H1 (cell line): ENCODE data around the gene PRIMA1. TPM values are rescaled to one million over a fixed set of nuclear protein-coding genes. Genes with fewer than 3 reads are reported as not detected.

Source experiments
- CTCF ChIA-PET: fragments of 300-600 bp; sonication (Branson Sonifier 250); formaldehyde crosslinking; loops from one replicate; lab custom pipeline; 2021; ENCODE audit not compliant: partially characterized antibody; lab: Charles Lee
- POLR2A ChIA-PET: fragments of 300-600 bp; sonication (Branson Sonifier 250); formaldehyde crosslinking; loops from one replicate; lab custom pipeline; 2021; ENCODE audit warnings: inconsistent platforms; ENCODE audit not compliant: partially characterized antibody; lab: Charles Lee
- DNase-seq, 2 experiments: peaks; one replicate each; pipeline versions ENCODE4 v3.0.0 to v3.0.0-alpha.2; 2010 to 2022; ENCODE audit warnings: low spot score in 2 of 2, low read depth in 1 of 2, mixed read lengths in 1 of 2
- FAIRE-seq: peaks from 2 replicates; lab custom pipeline; 2011; peaks lifted over from hg19 to GRCh38; lab: Jason Lieb, UNC
- H2AFZ ChIP-seq: 2 replicates; pipeline ENCODE4 v1.8.1; 2012; ENCODE audit warnings: low read length, inconsistent platforms
- H2AK5ac ChIP-seq: 2 replicates; pipeline ENCODE4 v1.6.1; 2013; ENCODE audit warnings: low read depth, low read length
- H2BK120ac ChIP-seq: replicated peaks from 2 replicates; pipeline ENCODE3; 2013; ENCODE audit warnings: low read depth, low read length, inconsistent platforms
- H2BK12ac ChIP-seq: 2 replicates; pipeline ENCODE4 v1.6.1; 2013; ENCODE audit warnings: low read depth, low read length
- H2BK15ac ChIP-seq: 2 replicates; pipeline ENCODE4 v1.6.1; 2013; ENCODE audit warnings: low read length
- H2BK20ac ChIP-seq: 2 replicates; pipeline ENCODE4 v1.6.1; 2013; ENCODE audit warnings: low read length
- H2BK5ac ChIP-seq: 2 replicates; pipeline ENCODE4 v1.6.1; 2013; ENCODE audit warnings: low read depth, low read length
- H3K14ac ChIP-seq: 2 replicates; pipeline ENCODE4 v1.6.1; 2013; ENCODE audit warnings: inconsistent platforms; ENCODE audit not compliant: insufficient read length
- H3K18ac ChIP-seq: 2 replicates; pipeline ENCODE4 v1.6.1; 2013; ENCODE audit warnings: low read length; ENCODE audit errors: extremely low read depth
- H3K23ac ChIP-seq: 2 replicates; pipeline ENCODE4 v1.6.1; 2013; ENCODE audit warnings: inconsistent platforms; ENCODE audit not compliant: insufficient read length
- H3K23me2 ChIP-seq: 2 replicates; pipeline ENCODE4 v1.6.1; 2013; ENCODE audit warnings: low read depth, low read length
- H3K27ac ChIP-seq: 2 replicates; pipeline ENCODE4 v1.6.1; 2011; ENCODE audit warnings: low read depth, low read length, inconsistent platforms
- H3K27me3 ChIP-seq, 4 experiments: replicated peaks in 1 of 4; 1 replicate in 1 of 4; 2 replicates in 3 of 4; pipeline versions ENCODE4 v1.6.1 to v1.8.1; 2011 to 2013; ENCODE audit warnings: low read length in 3 of 4, mild to moderate bottlenecking in 3 of 4, inconsistent platforms in 2 of 4, mixed read lengths in 2 of 4, moderate library complexity in 1 of 4; ENCODE audit not compliant: control insufficient read depth in 3 of 4, insufficient read depth in 3 of 4; ENCODE audit errors: extremely low read depth in 1 of 4
- H3K36me3 ChIP-seq, 4 experiments: 2 replicates each; pipeline versions ENCODE4 v1.6.1 to v1.8.1; 2011 to 2013; ENCODE audit warnings: mild to moderate bottlenecking in 4 of 4, low read length in 3 of 4, moderate library complexity in 2 of 4, control low read depth in 1 of 4, inconsistent platforms in 1 of 4; ENCODE audit not compliant: insufficient read depth in 4 of 4, control insufficient read depth in 2 of 4
- H3K4ac ChIP-seq: replicated peaks from 2 replicates; pipeline ENCODE3; 2013; ENCODE audit warnings: low read length, low read depth, mixed read lengths, inconsistent platforms; ENCODE audit not compliant: insufficient read length
- H3K4me1 ChIP-seq, 4 experiments: replicated peaks in 1 of 4; 1 replicate in 1 of 4; 2 replicates in 3 of 4; pipeline versions ENCODE4 v1.6.1 to v1.8.1; 2011 to 2013; ENCODE audit warnings: low read length in 3 of 4, inconsistent platforms in 2 of 4, mixed read lengths in 1 of 4; ENCODE audit not compliant: insufficient read depth in 4 of 4, control insufficient read depth in 3 of 4
- H3K4me2 ChIP-seq, 2 experiments: 2 replicates each; pipeline versions ENCODE4 v1.6.1 to v1.8.1; 2011 to 2013; ENCODE audit warnings: low read depth in 2 of 2, low read length in 2 of 2, control low read depth in 1 of 2, inconsistent platforms in 1 of 2, mild to moderate bottlenecking in 1 of 2; ENCODE audit not compliant: insufficient read depth in 1 of 2
- H3K4me3 ChIP-seq, 4 experiments: fragments of 200-600, 300-600 bp in 1 of 4; sonication (generic), shearing (Covaris generic), sonication (Bioruptor Twin) in 1 of 4; 2 replicates each; pipeline versions ENCODE4 v1.5.1 to v1.8.1; 2011 to 2016; ENCODE audit warnings: low read length in 4 of 4, low read depth in 3 of 4, control low read depth in 2 of 4, inconsistent platforms in 2 of 4, mild to moderate bottlenecking in 2 of 4, mixed read lengths in 1 of 4, moderate library complexity in 1 of 4; ENCODE audit not compliant: insufficient read depth in 2 of 4; ENCODE audit errors: extremely low read depth in 1 of 4
- H3K56ac ChIP-seq: replicated peaks from 2 replicates; pipeline ENCODE3; 2013; ENCODE audit warnings: low read depth, mild to moderate bottlenecking, mixed read lengths, low read length, inconsistent platforms; ENCODE audit not compliant: insufficient read length
- H3K79me1 ChIP-seq: 2 replicates; pipeline ENCODE4 v1.6.1; 2013; ENCODE audit warnings: low read depth, low read length, control low read depth
- H3K79me2 ChIP-seq, 2 experiments: 2 replicates each; pipeline versions ENCODE4 v1.6.1 to v1.8.1; 2012 to 2013; ENCODE audit warnings: low read length in 2 of 2, mild to moderate bottlenecking in 2 of 2, inconsistent platforms in 1 of 2; ENCODE audit not compliant: insufficient read depth in 2 of 2, control insufficient read depth in 1 of 2
- H3K9ac ChIP-seq, 4 experiments: replicated peaks in 1 of 4; 1 replicate in 1 of 4; 2 replicates in 3 of 4; pipeline versions ENCODE4 v1.6.1 to v1.8.1; 2011 to 2013; ENCODE audit warnings: low read depth in 3 of 4, low read length in 3 of 4, control low read depth in 2 of 4, mild to moderate bottlenecking in 2 of 4, moderate library complexity in 2 of 4, inconsistent platforms in 1 of 4; ENCODE audit errors: extremely low read depth in 1 of 4
- H3K9me3 ChIP-seq, 2 experiments: 2 replicates each; pipeline versions ENCODE4 v1.6.1 to v1.8.1; 2012 to 2013; ENCODE audit warnings: mild to moderate bottlenecking in 2 of 2, moderate library complexity in 2 of 2, control low read depth in 1 of 2, inconsistent platforms in 1 of 2, low read depth in 1 of 2, low read length in 1 of 2, mixed read lengths in 1 of 2; ENCODE audit not compliant: insufficient read depth in 2 of 2
- H4K20me1 ChIP-seq, 2 experiments: replicated peaks in 1 of 2; 2 replicates each; pipeline versions ENCODE3 to v1.8.1; 2011 to 2013; ENCODE audit warnings: inconsistent platforms in 2 of 2, low read length in 2 of 2, mild to moderate bottlenecking in 1 of 2; ENCODE audit not compliant: insufficient read depth in 2 of 2, control insufficient read depth in 1 of 2
- H4K5ac ChIP-seq: 2 replicates; pipeline ENCODE4 v1.6.1; 2013; ENCODE audit warnings: low read length, low read depth, mixed read lengths, inconsistent platforms; ENCODE audit not compliant: insufficient read length
- H4K8ac ChIP-seq: 2 replicates; pipeline ENCODE4 v1.8.0; 2013; ENCODE audit warnings: mild to moderate bottlenecking, moderate library complexity, low read length, inconsistent platforms; ENCODE audit not compliant: insufficient read depth; ENCODE audit errors: extremely low read depth
- H4K91ac ChIP-seq: replicated peaks from 2 replicates; pipeline ENCODE3; 2013; ENCODE audit warnings: low read length, mixed read lengths, inconsistent platforms; ENCODE audit not compliant: insufficient read length
- E2F6 ChIP-seq: IDR thresholded peaks from 2 replicates; pipeline ENCODE4 v1.6.1; 2012; ENCODE audit warnings: inconsistent platforms
- EP300 ChIP-seq, 2 experiments: IDR thresholded peaks; 1 replicate in 1 of 2; 2 replicates in 1 of 2; pipeline ENCODE4 v1.6.1; 2011 to 2012; ENCODE audit warnings: low read depth in 2 of 2, low read length in 2 of 2, mild to moderate bottlenecking in 2 of 2, borderline replicate concordance in 1 of 2, inconsistent platforms in 1 of 2, moderate library complexity in 1 of 2
- KDM5A ChIP-seq: fragments of 200-600 bp; IDR thresholded peaks from 2 replicates; pipeline ENCODE4 v1.7.1; 2012; ENCODE audit warnings: mild to moderate bottlenecking, low read length, inconsistent platforms, mixed read lengths
- RXRA ChIP-seq: IDR thresholded peaks from 2 replicates; pipeline ENCODE4 v1.6.1; 2011; ENCODE audit warnings: low read depth, mild to moderate bottlenecking, low read length, moderate library complexity; ENCODE audit not compliant: insufficient read depth
- TEAD4 ChIP-seq: IDR thresholded peaks from 2 replicates; pipeline ENCODE4 v1.6.1; 2012; ENCODE audit warnings: low read depth, low read length, inconsistent platforms, mixed read lengths
- WGBS, 2 experiments: shearing (Covaris generic) in 1 of 2; methylation state at CpG; one replicate each; pipeline versions ENCODE4 v1.1.6 to v1.1.7; 2013 to 2015; ENCODE audit warnings: low lambda C conversion rate in 2 of 2, mixed read lengths in 2 of 2, inconsistent platforms in 1 of 2, low coverage in 1 of 2, missing lambda C conversion rate in 1 of 2; ENCODE audit not compliant: insufficient replicate concordance in 2 of 2, insufficient coverage in 1 of 2, insufficient read length in 1 of 2; ENCODE audit errors: extremely low coverage in 1 of 2, missing lambda C conversion rate in 1 of 2; 5-methylcytosine and 5-hydroxymethylcytosine counted together
- polyA plus RNA-seq, 7 experiments: library from polyadenylated mRNA; depleted of rRNA in 3 of 7; stranded (reverse) in 5 of 7; unstranded in 2 of 7; fragments of >200 nt in 5 of 7; fragments of 200-250 nt in 2 of 7; gene quantifications; 1 replicate in 5 of 7; 2 replicates in 1 of 7; 4 replicates in 1 of 7; pipeline versions ENCODE4 v1.2.1 to v1.2.3, GENCODE V29; 2011 to 2013; ENCODE audit warnings: missing spikeins in 2 of 7, mixed read lengths in 2 of 7
- total RNA-seq: library from RNA; stranded (reverse); fragmentation: NEBNext Ultra II Directional; extraction: Animal tissue kit (Norgen Biotek cat#: 25700); gene quantifications from 2 replicates; pipeline ENCODE4 v1.2.1, GENCODE V29; 2021

Gene PRIMA1
- total and polyA plus RNA-seq, 2 of the 8 experiments (the other 6 are each of a cell fraction or from before 2014, with no cell fraction given), result 2.8 to 4.5 TPM

GRCh38 chr14:93686268-93686667 lies 102.0 kb downstream of the PRIMA1 start:
- Histone ChIP-seq H3K14ac (no peak overlapping the region), H2BK12ac (peak overlapping the region; percentile 51; the same call in 1 of the 2 replicates), H3K79me2 (no peaks in the 10 kb centered on the region), H3K9ac (no peak overlapping the region; a peak in 1 of 7 replicates), H2AK5ac (no peak overlapping the region), H3K9me3 (no peaks in the 10 kb centered on the region), H4K8ac (no peak overlapping the region), H2AFZ (0 out of 2 replicates have a peak overlapping the region, but pooled peaks have one; percentile 5), H3K4me1 (peaks cover 8 to 31% (median 21%) of the 10 kb centered on the region in 4 experiments), H3K27ac (no peak overlapping the region), H3K27me3 (no peaks in the 10 kb centered on the region), H3K23me2 (peaks cover 5% of the 10 kb centered on the region), H2BK120ac (peak overlapping the region; percentile 23), H4K5ac (no peak overlapping the region), H4K20me1 (no peaks in the 10 kb centered on the region), H2BK15ac (no peak overlapping the region), H3K23ac (no peak overlapping the region), H3K4me3 (no peak overlapping the region), H3K4me2 (no peak overlapping the region), H4K91ac (peak overlapping the region; percentile 71), H3K18ac (no peak overlapping the region), H3K56ac (no peak overlapping the region), H3K79me1 (no peaks in the 10 kb centered on the region), H3K36me3 (no peaks in the 10 kb centered on the region), H2BK20ac (peak overlapping the region; percentile 48), H3K4ac (no peak overlapping the region), H2BK5ac (no peak overlapping the region)
- WGBS, 2 experiments, result 83% methylated on average over 5 of the region's 5 CpGs; no CpG with 5 or more reads in 1 of the 2 experiments
- ChIA-PET POLR2A (no interaction called here), CTCF (interaction anchor here (1.4 to 4.4 kb wide), 5 partner anchors 14 to 217 kb away, joined by 4 to 47 read pairs (median 9); no protein-coding TSS in a partner anchor)
- no peak for TF ChIP-seq EP300 (IDR thresholded peaks at IDR 0.05; ENCODE audit: borderline replicate concordance in 1 of 2, low read depth in 2 of 2, low read length in 2 of 2)
- no peak for TF ChIP-seq TEAD4
- no peak for TF ChIP-seq KDM5A
- TF ChIP-seq E2F6, result 0 out of 2 replicates have a peak, but pooled peaks have one; percentile 13
- TF ChIP-seq RXRA, result no peak
- FAIRE-seq (no peak), DNase-seq (no peak)
